OCI-LY1 (cell line): ENCODE measurements around the gene ATP6V0A1.
"Not testable (repeated sequence)": the region's sequence is repeated elsewhere in the genome, so short reads cannot be mapped to it uniquely, and the experiment has no call there.

Experiments used
- CTCF ChIP-seq: fragments of 200-600 bp; sonication (generic), shearing (Covaris generic); IDR thresholded peaks from 2 replicates; pipeline ENCODE4 v1.5.1; 2017; ENCODE audit warnings: mild to moderate bottlenecking, antibody characterized with exemption, low read length, moderate library complexity, mixed read lengths
- EZH2 ChIP-seq: fragments of 200-600 bp; sonication (generic), shearing (Covaris generic); IDR thresholded peaks from 2 replicates; pipeline ENCODE4 v1.8.0; 2017; ENCODE audit warnings: borderline replicate concordance, mixed run types, mild to moderate bottlenecking, antibody characterized with exemption, low read length, moderate library complexity, mixed read lengths

- not testable (repeated sequence) for TF ChIP-seq CTCF, EZH2
Measured at GRCh38 chr17:42552736-42553135, 94.1 kb downstream of the ATP6V0A1 start, which contains the start of gene HSD17B1.
